OCI-LY7 (cell line): ENCODE measurements around the gene LRP1B. TPM values are rescaled to one million over a fixed set of nuclear protein-coding genes. Genes with fewer than 3 reads are reported as not detected.

ENCODE experiments used
- BruUV-seq: library from RNA; stranded (reverse); fragments of 400-500 nt; replicated peaks from 2 replicates; lab custom pipeline; 2021; lab: Mats Ljungman, UMichigan
- CTCF ChIA-PET: fragments of 300-600 bp; sonication (Branson Sonifier 250); formaldehyde crosslinking; loops from one replicate; lab custom pipeline; 2022; ENCODE audit warnings: antibody characterized with exemption; ENCODE audit not compliant: unreplicated experiment; lab: Charles Lee
- POLR2A ChIA-PET: fragments of 300-600 bp; sonication (Branson Sonifier 250); formaldehyde crosslinking; loops from one replicate; lab custom pipeline; 2022; ENCODE audit warnings: antibody characterized with exemption; lab: Charles Lee
- DNase-seq: peaks from one replicate; pipeline ENCODE4 v3.0.0-alpha.2; 2015; ENCODE audit warnings: low spot score
- H2AFZ ChIP-seq: fragments of 200-600 bp; sonication (generic), shearing (Covaris generic); 2 replicates; pipeline ENCODE4 v1.6.1; 2014; ENCODE audit warnings: mild to moderate bottlenecking, antibody characterized with exemption, low read length, moderate library complexity
- H3K27ac ChIP-seq: fragments of 200-600 bp; sonication (generic); 2 replicates; pipeline ENCODE4 v1.5.1; 2014; ENCODE audit warnings: mixed run types, low read depth, mild to moderate bottlenecking, moderate library complexity, low read length, inconsistent platforms; ENCODE audit not compliant: poor library complexity, severe bottlenecking
- H3K36me3 ChIP-seq: fragments of 200-600 bp; sonication (generic); 2 replicates; pipeline ENCODE4 v1.6.1; 2014; ENCODE audit warnings: mild to moderate bottlenecking, antibody characterized with exemption, low read length, moderate library complexity, mixed read lengths; ENCODE audit not compliant: insufficient read depth
- H3K4me1 ChIP-seq: fragments of 200-600 bp; sonication (generic); 2 replicates; pipeline ENCODE4 v1.5.1; 2014; ENCODE audit warnings: mild to moderate bottlenecking, low read length; ENCODE audit not compliant: insufficient read depth, poor library complexity, severe bottlenecking
- H3K4me2 ChIP-seq: fragments of 200-600 bp; sonication (generic); 2 replicates; pipeline ENCODE4 v1.6.1; 2014; ENCODE audit warnings: mild to moderate bottlenecking, low read length
- H3K4me3 ChIP-seq: fragments of 200-600 bp; sonication (generic); 2 replicates; pipeline ENCODE4 v1.5.1; 2014; ENCODE audit warnings: mild to moderate bottlenecking, low read depth, low read length; ENCODE audit not compliant: poor library complexity, severe bottlenecking
- H3K79me2 ChIP-seq: fragments of 200-600 bp; sonication (generic); 2 replicates; pipeline ENCODE4 v1.6.1; 2016; ENCODE audit warnings: low read depth, mild to moderate bottlenecking, low read length, moderate library complexity, mixed read lengths; ENCODE audit not compliant: insufficient read depth
- H3K9me2 ChIP-seq: fragments of 200-600 bp; sonication (generic); 2 replicates; pipeline ENCODE4 v1.6.1; 2016; ENCODE audit warnings: mild to moderate bottlenecking, low read length, mixed read lengths; ENCODE audit not compliant: insufficient read depth
- H3K9me3 ChIP-seq: fragments of 200-600 bp; sonication (generic); 2 replicates; pipeline ENCODE4 v1.6.1; 2014; ENCODE audit warnings: mild to moderate bottlenecking, mixed run types, low read length, mixed read lengths
- H4K20me1 ChIP-seq: fragments of 200-600 bp; sonication (generic); 2 replicates; pipeline ENCODE4 v1.6.1; 2014; ENCODE audit warnings: mild to moderate bottlenecking, antibody characterized with exemption, low read length, moderate library complexity, mixed read lengths; ENCODE audit not compliant: insufficient read depth
- EZH2phosphoT487 ChIP-seq: fragments of 200-600 bp; sonication (generic); IDR thresholded peaks from 2 replicates; pipeline ENCODE4 v1.6.1; 2018; ENCODE audit warnings: low read depth, borderline replicate concordance, mild to moderate bottlenecking, mixed run types, antibody characterized with exemption, low read length, moderate library complexity, mixed read lengths
- intact Hi-C: fragments of 100-400 bp; cut with micrococcal nuclease; formaldehyde crosslinking; loops from one replicate; pipeline ENCODE4 v1.10.0; 2022; ENCODE audit not compliant: unreplicated experiment
- total RNA-seq, 2 experiments: library from RNA; depleted of rRNA in 1 of 2; stranded (reverse); fragments of >200 nt in 1 of 2; shearing (Covaris generic) in 1 of 2; gene quantifications; 2 replicates each; pipeline ENCODE4 v1.2.3, GENCODE V29; 2014 to 2022
- TF ChIP-seq, protein P1 (sequence below): fragments of 200-600 bp; sonication (generic); conservative IDR thresholded peaks from 2 replicates; pipeline ENCODE4 v1.5.1; 2014; ENCODE audit warnings: mild to moderate bottlenecking, antibody characterized with exemption, low read length, moderate library complexity, mixed read lengths

Gene LRP1B
- total RNA-seq, 2 experiments from 2014 or later: not detected

GRCh38 chr2:141020346-141020745 lies 1110.5 kb downstream of the LRP1B start:
- Histone ChIP-seq H4K20me1 (no peaks in the 10 kb centered on the region), H3K4me3 (no peak overlapping the region), H3K79me2 (no peaks in the 10 kb centered on the region), H3K27ac (no peak overlapping the region), H3K4me1 (no peaks in the 10 kb centered on the region), H3K36me3 (no peaks in the 10 kb centered on the region), H3K9me3 (no peaks in the 10 kb centered on the region), H2AFZ (no peak overlapping the region), H3K9me2 (no peaks in the 10 kb centered on the region), H3K4me2 (no peak overlapping the region)
- intact Hi-C loops: no loop called here
- no peak for DNase-seq
- TF ChIP-seq, protein P1, sequence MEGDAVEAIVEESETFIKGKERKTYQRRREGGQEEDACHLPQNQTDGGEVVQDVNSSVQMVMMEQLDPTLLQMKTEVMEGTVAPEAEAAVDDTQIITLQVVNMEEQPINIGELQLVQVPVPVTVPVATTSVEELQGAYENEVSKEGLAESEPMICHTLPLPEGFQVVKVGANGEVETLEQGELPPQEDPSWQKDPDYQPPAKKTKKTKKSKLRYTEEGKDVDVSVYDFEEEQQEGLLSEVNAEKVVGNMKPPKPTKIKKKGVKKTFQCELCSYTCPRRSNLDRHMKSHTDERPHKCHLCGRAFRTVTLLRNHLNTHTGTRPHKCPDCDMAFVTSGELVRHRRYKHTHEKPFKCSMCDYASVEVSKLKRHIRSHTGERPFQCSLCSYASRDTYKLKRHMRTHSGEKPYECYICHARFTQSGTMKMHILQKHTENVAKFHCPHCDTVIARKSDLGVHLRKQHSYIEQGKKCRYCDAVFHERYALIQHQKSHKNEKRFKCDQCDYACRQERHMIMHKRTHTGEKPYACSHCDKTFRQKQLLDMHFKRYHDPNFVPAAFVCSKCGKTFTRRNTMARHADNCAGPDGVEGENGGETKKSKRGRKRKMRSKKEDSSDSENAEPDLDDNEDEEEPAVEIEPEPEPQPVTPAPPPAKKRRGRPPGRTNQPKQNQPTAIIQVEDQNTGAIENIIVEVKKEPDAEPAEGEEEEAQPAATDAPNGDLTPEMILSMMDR: no peak
- no peak for TF ChIP-seq EZH2phosphoT487
- ChIA-PET POLR2A (no interaction called here), CTCF (no interaction called here)
- no TSS peak for BruUV-seq

GRCh38 chr2:141015341-141016047 lies 1115.3 kb downstream of the LRP1B start:
- Histone ChIP-seq H3K4me3 (no peak overlapping the region), H3K9me2 (no peaks in the 10 kb centered on the region), H3K27ac (no peak overlapping the region), H3K4me2 (no peak overlapping the region), H3K9me3 (no peaks in the 10 kb centered on the region), H4K20me1 (no peaks in the 10 kb centered on the region), H2AFZ (no peak overlapping the region), H3K79me2 (no peaks in the 10 kb centered on the region), H3K36me3 (no peaks in the 10 kb centered on the region), H3K4me1 (no peaks in the 10 kb centered on the region)
- no TSS peak for BruUV-seq
- POLR2A ChIA-PET: interaction anchor here (0.5 to 0.6 kb wide), 2 partner anchors 825 to 926 kb away, joined by 3 read pairs; no protein-coding TSS in a partner anchor
- CTCF ChIA-PET: no interaction called here
- no peak for TF ChIP-seq EZH2phosphoT487
- TF ChIP-seq, protein P1: no peak
- DNase-seq: no peak
- intact Hi-C loops: no loop called here

DNA sequence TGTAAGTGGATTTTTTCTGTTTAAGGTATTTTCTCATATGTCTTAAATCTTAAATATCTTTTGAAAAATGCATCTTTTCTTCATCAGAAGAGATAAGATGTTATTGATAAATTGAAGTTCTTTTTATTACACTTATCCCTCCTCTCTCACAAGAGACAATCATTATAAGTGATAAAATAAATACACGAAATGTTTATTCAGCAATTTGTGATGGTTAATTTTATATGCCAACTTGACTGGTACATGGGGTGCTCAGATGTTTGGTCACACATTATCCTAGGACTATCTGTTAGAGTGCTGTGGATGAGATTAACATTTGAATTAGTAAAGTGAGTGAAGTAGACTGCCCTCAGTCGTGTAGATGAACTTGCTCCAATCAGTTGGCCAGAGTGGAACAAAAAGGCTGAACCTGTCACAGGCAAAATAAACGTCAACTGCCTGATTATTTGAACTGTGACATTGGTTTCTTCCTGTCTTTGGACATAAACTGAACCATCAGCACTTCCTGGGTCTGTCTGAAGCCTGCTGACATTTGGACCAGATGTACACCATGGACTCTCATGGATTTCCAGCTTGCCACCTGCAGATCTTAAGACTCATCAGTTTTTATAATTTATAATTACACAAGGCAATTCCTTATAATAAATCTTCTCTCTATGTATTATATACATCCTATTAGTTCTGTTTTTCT lies 1126.7 kb downstream of the LRP1B start:
- Histone ChIP-seq H3K4me1 (no peaks in the 10 kb centered on the region), H3K4me3 (no peak overlapping the region), H3K36me3 (no peaks in the 10 kb centered on the region), H3K9me2 (no peaks in the 10 kb centered on the region), H4K20me1 (no peaks in the 10 kb centered on the region), H3K27ac (no peak overlapping the region), H3K9me3 (no peaks in the 10 kb centered on the region), H2AFZ (no peak overlapping the region), H3K4me2 (no peak overlapping the region), H3K79me2 (no peaks in the 10 kb centered on the region)
- ChIA-PET POLR2A (no interaction called here), CTCF (no interaction called here)
- intact Hi-C loops: no loop called here
- no peak for TF ChIP-seq EZH2phosphoT487
- TF ChIP-seq, protein P1: no peak
- no peak for DNase-seq
- BruUV-seq: no TSS peak
